Caco-2 (cell line): Measurements from ENCODE around the gene SHOC2. TPM values are rescaled to one million over a fixed set of nuclear protein-coding genes. Genes with fewer than 3 reads are reported as not detected.

Experiments used
- BruUV-seq: library from RNA; stranded (reverse); fragments of 400-500 nt; replicated peaks from 2 replicates; lab custom pipeline; 2021; lab: Mats Ljungman, UMichigan
- CTCF ChIA-PET: fragments of 300-600 bp; sonication (Branson Sonifier 250); formaldehyde crosslinking; loops from one replicate; lab custom pipeline; 2022; ENCODE audit warnings: antibody characterized with exemption; lab: Charles Lee
- POLR2A ChIA-PET: fragments of 300-600 bp; sonication (Branson Sonifier 250); formaldehyde crosslinking; loops from one replicate; lab custom pipeline; 2022; ENCODE audit warnings: antibody characterized with exemption; lab: Charles Lee
- DNase-seq, 2 experiments: peaks; one replicate each; pipeline versions ENCODE4 v3.0.0 to v3.0.0-alpha.2; 2020 to 2022
- H3K27me3 ChIP-seq: replicated peaks from 2 replicates; pipeline ENCODE4 v1.6.0; 2011; ENCODE audit warnings: low read length; ENCODE audit not compliant: control insufficient read depth, insufficient read depth
- H3K36me3 ChIP-seq: 2 replicates; pipeline ENCODE4 v1.5.1; 2011; ENCODE audit warnings: low read length; ENCODE audit not compliant: control insufficient read depth, insufficient read depth
- H3K4me1 ChIP-seq: fragments of 250-450 bp; sonication (Bioruptor Pico); 2 replicates; pipeline ENCODE4 v1.5.1; 2020; ENCODE audit warnings: mild to moderate bottlenecking
- H3K4me3 ChIP-seq: 2 replicates; pipeline ENCODE4 v1.5.1; 2011; ENCODE audit warnings: low read depth, mild to moderate bottlenecking, control low read depth, low read length
- H3K9me3 ChIP-seq: fragments of 250-450 bp; sonication (Bioruptor Pico); 2 replicates; pipeline ENCODE4 v1.5.1; 2020; ENCODE audit warnings: mild to moderate bottlenecking, moderate library complexity
- H3K27ac Mint-ChIP-seq: one replicate; pipeline ENCODE4 v1.8.0; 2022; ENCODE audit warnings: mixed read lengths; ENCODE audit not compliant: unreplicated experiment
- H3K27me3 Mint-ChIP-seq: one replicate; pipeline ENCODE4 v1.8.0; 2022; ENCODE audit warnings: mixed read lengths; ENCODE audit not compliant: insufficient read depth, unreplicated experiment
- H3K36me3 Mint-ChIP-seq: one replicate; pipeline ENCODE4 v1.8.0; 2022; ENCODE audit warnings: mild to moderate bottlenecking, mixed read lengths; ENCODE audit not compliant: insufficient read depth, unreplicated experiment
- H3K4me1 Mint-ChIP-seq: one replicate; pipeline ENCODE4 v1.8.0; 2022; ENCODE audit warnings: low read depth, mixed read lengths; ENCODE audit not compliant: unreplicated experiment
- H3K4me3 Mint-ChIP-seq: one replicate; pipeline ENCODE4 v1.8.0; 2022; ENCODE audit warnings: mild to moderate bottlenecking, moderate library complexity, mixed read lengths; ENCODE audit not compliant: unreplicated experiment
- H3K9me3 Mint-ChIP-seq: one replicate; pipeline ENCODE4 v1.8.0; 2022; ENCODE audit warnings: mixed read lengths; ENCODE audit not compliant: unreplicated experiment
- intact Hi-C: fragments of 100-400 bp; cut with micrococcal nuclease; formaldehyde crosslinking; loops from one replicate; pipeline ENCODE4 v1.10.0; 2022; ENCODE audit not compliant: unreplicated experiment
- total RNA-seq: library from RNA; stranded (reverse); gene quantifications from 2 replicates; pipeline ENCODE4 v1.2.3, GENCODE V29; 2022
- TF ChIP-seq, protein P1 (sequence below), 2 experiments: fragments of 200-600 bp in 1 of 2; IDR thresholded peaks; 1 replicate in 1 of 2; 2 replicates in 1 of 2; pipeline versions ENCODE4 v1.5.1 to v1.8.0; 2011 to 2022; ENCODE audit warnings: antibody characterized with exemption in 1 of 2, control low read depth in 1 of 2, inconsistent platforms in 1 of 2, low read depth in 1 of 2, low read length in 1 of 2, mild to moderate bottlenecking in 1 of 2, moderate library complexity in 1 of 2; ENCODE audit not compliant: insufficient read depth in 1 of 2, severe bottlenecking in 1 of 2, unreplicated experiment in 1 of 2

The SHOC2 gene
- total RNA-seq, 1 experiment from 2014 or later: 38.5 TPM

DNA sequence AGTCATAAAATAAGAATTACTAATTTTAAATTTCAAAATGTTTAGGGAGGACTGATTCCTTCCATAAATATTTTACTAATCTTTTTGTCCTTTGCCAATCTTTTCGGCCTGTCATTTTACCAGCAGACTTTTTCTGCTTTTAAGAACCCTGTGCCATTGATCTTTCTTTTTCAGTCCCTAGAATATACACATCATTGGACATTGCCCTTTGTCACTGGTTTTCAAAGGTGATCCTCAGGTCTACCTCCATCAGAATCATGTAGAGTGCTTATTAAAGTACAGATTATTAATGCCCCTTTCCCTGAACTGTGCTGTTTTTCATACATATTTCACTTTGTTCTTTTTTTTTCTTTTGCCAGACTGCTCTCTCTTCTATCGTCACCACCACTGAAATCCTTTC lies 43.8 kb downstream of the SHOC2 start:
- Histone ChIP-seq H3K9me3 (no peaks in the 10 kb centered on the region), H3K36me3 (no peaks in the 10 kb centered on the region), H3K4me1 (no peaks in the 10 kb centered on the region), H3K4me3 (no peak overlapping the region), H3K27me3 (no peaks in the 10 kb centered on the region)
- intact Hi-C loops: no loop called here
- BruUV-seq: no TSS peak
- H3K36me3 Mint-ChIP-seq: no peaks in the 10 kb centered on the region
- DNase-seq: no peak
- no peaks in the 10 kb centered on the region for H3K9me3 Mint-ChIP-seq
- TF ChIP-seq, protein P1, sequence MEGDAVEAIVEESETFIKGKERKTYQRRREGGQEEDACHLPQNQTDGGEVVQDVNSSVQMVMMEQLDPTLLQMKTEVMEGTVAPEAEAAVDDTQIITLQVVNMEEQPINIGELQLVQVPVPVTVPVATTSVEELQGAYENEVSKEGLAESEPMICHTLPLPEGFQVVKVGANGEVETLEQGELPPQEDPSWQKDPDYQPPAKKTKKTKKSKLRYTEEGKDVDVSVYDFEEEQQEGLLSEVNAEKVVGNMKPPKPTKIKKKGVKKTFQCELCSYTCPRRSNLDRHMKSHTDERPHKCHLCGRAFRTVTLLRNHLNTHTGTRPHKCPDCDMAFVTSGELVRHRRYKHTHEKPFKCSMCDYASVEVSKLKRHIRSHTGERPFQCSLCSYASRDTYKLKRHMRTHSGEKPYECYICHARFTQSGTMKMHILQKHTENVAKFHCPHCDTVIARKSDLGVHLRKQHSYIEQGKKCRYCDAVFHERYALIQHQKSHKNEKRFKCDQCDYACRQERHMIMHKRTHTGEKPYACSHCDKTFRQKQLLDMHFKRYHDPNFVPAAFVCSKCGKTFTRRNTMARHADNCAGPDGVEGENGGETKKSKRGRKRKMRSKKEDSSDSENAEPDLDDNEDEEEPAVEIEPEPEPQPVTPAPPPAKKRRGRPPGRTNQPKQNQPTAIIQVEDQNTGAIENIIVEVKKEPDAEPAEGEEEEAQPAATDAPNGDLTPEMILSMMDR (IDR thresholded peaks at IDR 0.05; ENCODE audit: insufficient read depth in 1 of 2, low read depth in 1 of 2, low read length in 1 of 2, severe bottlenecking in 1 of 2, unreplicated experiment in 1 of 2): no peak
- H3K4me3 Mint-ChIP-seq: no peak overlapping the region
- H3K27ac Mint-ChIP-seq: no peak overlapping the region
- ChIA-PET POLR2A (no interaction called here), CTCF (no interaction called here)
- H3K27me3 Mint-ChIP-seq: no peaks in the 10 kb centered on the region
- H3K4me1 Mint-ChIP-seq: no peaks in the 10 kb centered on the region

GRCh38 chr10:110964681-110965080 lies 45.3 kb downstream of the SHOC2 start:
- Mint-ChIP-seq H3K4me3 (no peak overlapping the region), H3K27ac (no peak overlapping the region), H3K27me3 (no peaks in the 10 kb centered on the region), H3K36me3 (no peaks in the 10 kb centered on the region), H3K4me1 (no peaks in the 10 kb centered on the region), H3K9me3 (no peaks in the 10 kb centered on the region)
- ChIA-PET CTCF (no interaction called here), POLR2A (no interaction called here)
- no peaks in the 10 kb centered on the region for H3K27me3 ChIP-seq
- no peaks in the 10 kb centered on the region for H3K36me3 ChIP-seq
- TF ChIP-seq, protein P1 (IDR thresholded peaks at IDR 0.05; ENCODE audit: insufficient read depth in 1 of 2, low read depth in 1 of 2, low read length in 1 of 2, severe bottlenecking in 1 of 2, unreplicated experiment in 1 of 2): no peak
- no peak overlapping the region for H3K4me3 ChIP-seq
- no peaks in the 10 kb centered on the region for H3K4me1 ChIP-seq
- no peak for DNase-seq
- BruUV-seq: no TSS peak
- no peaks in the 10 kb centered on the region for H3K9me3 ChIP-seq
- intact Hi-C loops: no loop called here

GRCh38 chr10:110965216-110965615 lies 45.8 kb downstream of the SHOC2 start:
- no peaks in the 10 kb centered on the region for H3K27me3 Mint-ChIP-seq
- no peak overlapping the region for H3K4me3 Mint-ChIP-seq

More at GRCh38 chr10:110965216-110965615, 45.8 kb downstream of the SHOC2 start:
- Histone ChIP-seq H3K27me3 (no peaks in the 10 kb centered on the region), H3K36me3 (no peaks in the 10 kb centered on the region), H3K4me3 (no peak overlapping the region), H3K4me1 (no peaks in the 10 kb centered on the region), H3K9me3 (no peaks in the 10 kb centered on the region)
- BruUV-seq: no TSS peak
- TF ChIP-seq, protein P1 (IDR thresholded peaks at IDR 0.05; ENCODE audit: insufficient read depth in 1 of 2, low read depth in 1 of 2, low read length in 1 of 2, severe bottlenecking in 1 of 2, unreplicated experiment in 1 of 2): no peak
- Mint-ChIP-seq H3K27ac (no peak overlapping the region), H3K4me1 (no peaks in the 10 kb centered on the region), H3K36me3 (no peaks in the 10 kb centered on the region), H3K9me3 (no peaks in the 10 kb centered on the region)
- ChIA-PET CTCF (no interaction called here), POLR2A (no interaction called here)
- intact Hi-C loops: no loop called here
- DNase-seq: no peak
